ENCODE results near the gene SYNGR1.

GRCh38 chr22:39418696-39419095, 68.9 kb downstream of the SYNGR1 start:
- TF ChIP-seq TAF1 (IDR thresholded peaks at IDR 0.05; ENCODE audit: low read depth, low read length), result no peak
- TF ChIP-seq, protein P1, sequence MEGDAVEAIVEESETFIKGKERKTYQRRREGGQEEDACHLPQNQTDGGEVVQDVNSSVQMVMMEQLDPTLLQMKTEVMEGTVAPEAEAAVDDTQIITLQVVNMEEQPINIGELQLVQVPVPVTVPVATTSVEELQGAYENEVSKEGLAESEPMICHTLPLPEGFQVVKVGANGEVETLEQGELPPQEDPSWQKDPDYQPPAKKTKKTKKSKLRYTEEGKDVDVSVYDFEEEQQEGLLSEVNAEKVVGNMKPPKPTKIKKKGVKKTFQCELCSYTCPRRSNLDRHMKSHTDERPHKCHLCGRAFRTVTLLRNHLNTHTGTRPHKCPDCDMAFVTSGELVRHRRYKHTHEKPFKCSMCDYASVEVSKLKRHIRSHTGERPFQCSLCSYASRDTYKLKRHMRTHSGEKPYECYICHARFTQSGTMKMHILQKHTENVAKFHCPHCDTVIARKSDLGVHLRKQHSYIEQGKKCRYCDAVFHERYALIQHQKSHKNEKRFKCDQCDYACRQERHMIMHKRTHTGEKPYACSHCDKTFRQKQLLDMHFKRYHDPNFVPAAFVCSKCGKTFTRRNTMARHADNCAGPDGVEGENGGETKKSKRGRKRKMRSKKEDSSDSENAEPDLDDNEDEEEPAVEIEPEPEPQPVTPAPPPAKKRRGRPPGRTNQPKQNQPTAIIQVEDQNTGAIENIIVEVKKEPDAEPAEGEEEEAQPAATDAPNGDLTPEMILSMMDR (IDR thresholded peaks at IDR 0.05; ENCODE audit: control extremely low read depth in 1 of 3, insufficient read depth in 1 of 3, low read depth in 1 of 3, low read length in 3 of 3), result no peak
- TF ChIP-seq SP2 (IDR thresholded peaks at IDR 0.05; ENCODE audit: low read length), result no peak
- TF ChIP-seq BRCA1 (IDR thresholded peaks at IDR 0.05; ENCODE audit: low read depth, low read length), result no peak
- no peak for TF ChIP-seq RBBP5 (IDR thresholded peaks at IDR 0.05; ENCODE audit: borderline replicate concordance, low read depth, low read length)
- TF ChIP-seq E2F6 (IDR thresholded peaks at IDR 0.05), result no peak
- TF ChIP-seq ATF2 (IDR thresholded peaks at IDR 0.05; ENCODE audit: low read length), result no peak
- no peak for TF ChIP-seq EZH2 (IDR thresholded peaks at IDR 0.05; ENCODE audit: low read depth, low read length, severe bottlenecking)
- no peak for TF ChIP-seq KDM1A (IDR thresholded peaks at IDR 0.05; ENCODE audit: borderline replicate concordance, low read length)
- no peak for TF ChIP-seq YY1 (IDR thresholded peaks at IDR 0.05; ENCODE audit: low read depth, low read length)
- TF ChIP-seq CEBPB (IDR thresholded peaks at IDR 0.05; ENCODE audit: low read depth, low read length), result no peak
- TF ChIP-seq POLR2A (IDR thresholded peaks at IDR 0.05; ENCODE audit: control extremely low read depth in 1 of 2, low read depth in 2 of 2, low read length in 2 of 2), result no peak
